ENCODE data around the gene ELFN2. TPM values are rescaled to one million over a fixed set of nuclear protein-coding genes. Genes with fewer than 3 reads are reported as not detected.
A peak's percentile ranks its signal among the peaks of the same experiment; 100 is the strongest.

ELFN2 gene
- total RNA-seq, 1 donor from 2014 or later, result 0.82 TPM

- no peaks in the 10 kb centered on the region for H3K9me3 ChIP-seq (ENCODE audit: low read depth)
- H3K4me2 ChIP-seq, result no peak overlapping the region
- H4K20me1 ChIP-seq (ENCODE audit: low read depth), result no peaks in the 10 kb centered on the region
- no peaks in the 10 kb centered on the region for H3K36me3 ChIP-seq
- H3K4me3 ChIP-seq, result no peak overlapping the region
- H3K9ac ChIP-seq, result no peak overlapping the region
- peaks cover 7% of the 10 kb centered on the region for H3F3A ChIP-seq (ENCODE audit: low read depth)
- DNase-seq (ENCODE audit: low spot score), result no peak
- H2AFZ ChIP-seq (replicated peaks), result no peak overlapping the region
- Mint-ChIP-seq H3K27ac (peak overlapping the region; percentile 8), H3K4me1 (peaks cover 43% of the 10 kb centered on the region), H3K4me3 (peak overlapping the region; percentile 36), H3K9me3 (no peaks in the 10 kb centered on the region), H3K36me3 (no peaks in the 10 kb centered on the region), H3K27me3 (ENCODE audit: insufficient read depth, low read depth) (peaks cover 14% of the 10 kb centered on the region)
- no peaks in the 10 kb centered on the region for H3K79me2 ChIP-seq (ENCODE audit: low read depth)
- peaks cover 25% of the 10 kb centered on the region for H3K4me1 ChIP-seq
- TF ChIP-seq EZH2phosphoT487 (IDR thresholded peaks at IDR 0.05) (no peak), EZH2 (IDR thresholded peaks at IDR 0.05) (no peak)
- TF ChIP-seq, protein P1, sequence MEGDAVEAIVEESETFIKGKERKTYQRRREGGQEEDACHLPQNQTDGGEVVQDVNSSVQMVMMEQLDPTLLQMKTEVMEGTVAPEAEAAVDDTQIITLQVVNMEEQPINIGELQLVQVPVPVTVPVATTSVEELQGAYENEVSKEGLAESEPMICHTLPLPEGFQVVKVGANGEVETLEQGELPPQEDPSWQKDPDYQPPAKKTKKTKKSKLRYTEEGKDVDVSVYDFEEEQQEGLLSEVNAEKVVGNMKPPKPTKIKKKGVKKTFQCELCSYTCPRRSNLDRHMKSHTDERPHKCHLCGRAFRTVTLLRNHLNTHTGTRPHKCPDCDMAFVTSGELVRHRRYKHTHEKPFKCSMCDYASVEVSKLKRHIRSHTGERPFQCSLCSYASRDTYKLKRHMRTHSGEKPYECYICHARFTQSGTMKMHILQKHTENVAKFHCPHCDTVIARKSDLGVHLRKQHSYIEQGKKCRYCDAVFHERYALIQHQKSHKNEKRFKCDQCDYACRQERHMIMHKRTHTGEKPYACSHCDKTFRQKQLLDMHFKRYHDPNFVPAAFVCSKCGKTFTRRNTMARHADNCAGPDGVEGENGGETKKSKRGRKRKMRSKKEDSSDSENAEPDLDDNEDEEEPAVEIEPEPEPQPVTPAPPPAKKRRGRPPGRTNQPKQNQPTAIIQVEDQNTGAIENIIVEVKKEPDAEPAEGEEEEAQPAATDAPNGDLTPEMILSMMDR (IDR thresholded peaks at IDR 0.05), result no peak
- H3K27me3 ChIP-seq, result no peaks in the 10 kb centered on the region
- H3K27ac ChIP-seq, result no peak overlapping the region
These were observed 23.2 kb downstream of the ELFN2 start for GRCh38 chr22:37404091-37404490.

DNA sequence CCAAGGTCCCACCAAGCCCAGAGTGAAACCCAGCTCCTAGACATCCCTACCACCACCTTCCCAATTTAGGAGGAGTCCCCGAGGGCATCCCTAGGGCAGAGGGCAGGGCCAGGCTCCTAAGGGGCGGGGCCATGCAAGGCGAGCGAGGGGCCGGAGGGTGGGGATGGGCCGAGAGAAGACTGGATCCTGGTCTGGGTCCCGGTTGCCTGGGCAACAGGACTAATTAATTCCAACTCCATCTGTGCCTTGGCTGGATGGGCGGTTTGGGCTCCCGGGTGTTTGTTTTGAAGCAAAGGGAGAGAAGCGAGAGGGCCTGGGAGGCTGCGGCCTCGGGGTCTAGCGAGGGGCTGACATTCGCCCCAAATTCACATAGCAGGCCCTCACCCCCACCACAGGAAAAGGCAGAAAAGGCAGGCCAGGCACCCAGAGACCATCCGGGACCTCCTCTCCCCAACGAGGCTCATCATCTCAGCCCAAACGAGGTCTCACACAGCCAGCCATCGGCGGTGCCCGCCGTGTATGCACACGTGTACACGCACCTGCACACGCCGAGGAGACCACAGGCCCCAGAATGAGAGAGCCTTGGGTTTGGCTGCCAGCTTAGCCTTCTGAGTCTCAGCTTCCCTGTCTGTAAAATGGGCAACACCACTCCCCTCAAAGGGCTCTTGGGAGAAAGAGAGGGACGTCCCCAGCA, 23.9 kb downstream of the ELFN2 start:
- TF ChIP-seq EZH2 (IDR thresholded peaks at IDR 0.05) (no peak), EZH2phosphoT487 (IDR thresholded peaks at IDR 0.05) (no peak)
- TF ChIP-seq, protein P1 (IDR thresholded peaks at IDR 0.05), result no peak
- DNase-seq (ENCODE audit: low spot score), result peak; percentile 90
- Histone ChIP-seq H3K27ac (no peak overlapping the region), H3K4me2 (peak overlapping the region; percentile 61), H3K36me3 (no peaks in the 10 kb centered on the region), H2AFZ (replicated peaks) (no peak overlapping the region), H3K4me3 (no peak overlapping the region), H3K79me2 (ENCODE audit: low read depth) (no peaks in the 10 kb centered on the region), H3K9ac (no peak overlapping the region), H3K9me3 (ENCODE audit: low read depth) (no peaks in the 10 kb centered on the region), H4K20me1 (ENCODE audit: low read depth) (no peaks in the 10 kb centered on the region), H3K4me1 (peaks cover 30% of the 10 kb centered on the region), H3K27me3 (no peaks in the 10 kb centered on the region), H3F3A (ENCODE audit: low read depth) (peaks cover 7% of the 10 kb centered on the region)
- Mint-ChIP-seq H3K9me3 (no peaks in the 10 kb centered on the region), H3K4me3 (peak overlapping the region; percentile 33), H3K27ac (peak overlapping the region; percentile 15), H3K27me3 (ENCODE audit: insufficient read depth, low read depth) (peaks cover 14% of the 10 kb centered on the region), H3K36me3 (no peaks in the 10 kb centered on the region), H3K4me1 (peaks cover 48% of the 10 kb centered on the region)

DNA sequence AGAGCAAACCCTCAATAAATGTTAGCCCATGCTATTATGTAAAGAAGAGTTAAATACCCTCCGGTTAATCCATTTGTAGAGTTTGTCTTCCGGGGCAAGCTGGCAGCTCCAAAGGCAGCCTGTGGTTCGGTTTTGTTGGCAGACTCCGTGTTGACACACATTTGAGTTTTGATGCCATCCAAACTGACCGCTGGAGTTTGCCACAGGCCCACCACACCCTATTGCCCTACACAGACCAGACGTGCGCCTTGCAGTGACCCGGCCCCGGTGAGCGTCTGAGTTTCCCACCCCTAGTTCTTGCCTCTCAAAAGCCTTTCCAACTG, 25.1 kb downstream of the ELFN2 start:
- H3K4me3 Mint-ChIP-seq, result peak overlapping the region; percentile 26

More for the DNA sequence above, 25.1 kb downstream of the ELFN2 start:
- no peak overlapping the region for H3K27ac Mint-ChIP-seq
- H2AFZ ChIP-seq (replicated peaks), result no peak overlapping the region
- TF ChIP-seq, protein P1 (IDR thresholded peaks at IDR 0.05), result no peak
- TF ChIP-seq EZH2 (IDR thresholded peaks at IDR 0.05), result no peak
- peaks cover 7% of the 10 kb centered on the region for H3F3A ChIP-seq (ENCODE audit: low read depth)
- no peak overlapping the region for H3K27ac ChIP-seq
- H3K36me3 ChIP-seq, result no peaks in the 10 kb centered on the region
- H3K4me3 ChIP-seq, result no peak overlapping the region
- peaks cover 34% of the 10 kb centered on the region for H3K4me1 ChIP-seq
- no peak for DNase-seq (ENCODE audit: low spot score)
- no peaks in the 10 kb centered on the region for H3K9me3 Mint-ChIP-seq
- H3K27me3 Mint-ChIP-seq (ENCODE audit: insufficient read depth, low read depth), result peaks cover 14% of the 10 kb centered on the region
- H3K9ac ChIP-seq, result no peak overlapping the region
- no peaks in the 10 kb centered on the region for H3K79me2 ChIP-seq (ENCODE audit: low read depth)
- H3K4me2 ChIP-seq, result peak overlapping the region; percentile 31
- H3K9me3 ChIP-seq (ENCODE audit: low read depth), result no peaks in the 10 kb centered on the region
- no peaks in the 10 kb centered on the region for H3K27me3 ChIP-seq
- H3K4me1 Mint-ChIP-seq, result peaks cover 49% of the 10 kb centered on the region
- H4K20me1 ChIP-seq (ENCODE audit: low read depth), result no peaks in the 10 kb centered on the region
- no peaks in the 10 kb centered on the region for H3K36me3 Mint-ChIP-seq

Data from neural progenitor cell (in vitro differentiated cells).